Measurements from ENCODE around the gene LINC00237.

The LINC00237 gene

DNA sequence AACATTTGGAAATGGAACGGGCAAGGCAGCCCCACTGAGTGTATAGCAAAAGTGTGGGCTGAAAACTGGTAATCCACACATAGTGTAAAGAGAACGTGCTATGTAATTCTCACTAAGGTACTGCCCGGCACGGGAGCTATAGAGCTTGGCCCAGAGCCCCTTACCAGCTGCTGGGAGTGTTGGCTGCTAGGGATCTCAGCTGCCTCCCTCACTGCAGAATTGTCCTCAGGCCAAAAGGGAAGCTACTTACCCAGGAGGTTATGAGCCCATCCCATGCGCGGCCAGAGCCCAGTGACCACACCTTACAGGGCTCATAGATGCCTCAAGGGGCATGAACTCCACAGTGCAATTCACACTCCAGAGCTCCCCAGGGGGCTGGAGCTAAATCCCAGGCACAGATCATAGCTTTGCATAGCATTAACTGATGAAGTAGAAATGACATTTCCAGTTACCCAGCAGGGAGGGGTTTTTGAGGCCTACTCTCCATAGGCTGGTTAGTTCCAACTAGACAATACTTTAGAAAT lies 56.8 kb downstream of the LINC00237 start:
- no peak for DNase-seq

DNA sequence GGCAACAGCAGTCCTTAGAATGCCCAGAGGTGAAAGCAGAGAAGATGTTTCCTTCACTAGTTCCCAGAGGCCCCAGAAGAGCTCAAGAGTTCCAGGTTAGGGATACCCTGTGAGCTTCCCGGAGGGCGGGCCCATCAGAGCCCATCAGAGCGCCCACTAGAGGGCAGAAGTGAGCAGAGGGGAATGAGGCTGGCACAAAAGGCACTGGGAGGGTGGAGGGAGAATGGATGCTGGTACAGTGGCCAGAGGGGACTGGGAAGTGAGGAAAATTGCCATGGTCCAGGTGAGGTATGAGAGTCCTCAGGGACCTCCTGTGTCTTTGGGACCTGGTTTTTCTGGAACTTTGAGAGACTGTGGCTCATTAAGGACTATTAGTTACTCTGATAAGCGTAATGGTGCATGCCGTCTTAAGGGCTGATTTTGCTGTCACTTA lies 57.3 kb downstream of the LINC00237 start:
- peak in 8 of 58 donors; percentile 2 to 18 (median 5) for DNase-seq

DNA sequence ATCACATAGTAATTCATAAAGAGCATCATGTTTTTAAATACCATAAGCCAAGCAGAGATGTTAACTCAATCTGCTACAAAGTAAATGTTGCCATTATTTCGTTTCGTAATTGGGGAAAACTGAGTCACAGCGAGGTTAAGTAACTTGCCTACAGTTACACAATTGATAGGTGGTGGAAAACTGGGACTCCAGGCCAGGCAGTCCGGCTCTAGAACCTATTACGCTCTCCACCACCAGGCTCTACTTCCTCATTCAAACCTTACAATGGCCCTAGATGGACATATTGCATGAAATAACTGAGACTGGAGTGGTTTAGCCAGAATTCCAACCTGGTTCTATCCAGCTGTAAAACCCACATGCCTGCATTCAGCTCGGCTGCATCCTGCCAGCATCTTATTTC lies 58.2 kb downstream of the LINC00237 start:
- no peak for DNase-seq

DNA sequence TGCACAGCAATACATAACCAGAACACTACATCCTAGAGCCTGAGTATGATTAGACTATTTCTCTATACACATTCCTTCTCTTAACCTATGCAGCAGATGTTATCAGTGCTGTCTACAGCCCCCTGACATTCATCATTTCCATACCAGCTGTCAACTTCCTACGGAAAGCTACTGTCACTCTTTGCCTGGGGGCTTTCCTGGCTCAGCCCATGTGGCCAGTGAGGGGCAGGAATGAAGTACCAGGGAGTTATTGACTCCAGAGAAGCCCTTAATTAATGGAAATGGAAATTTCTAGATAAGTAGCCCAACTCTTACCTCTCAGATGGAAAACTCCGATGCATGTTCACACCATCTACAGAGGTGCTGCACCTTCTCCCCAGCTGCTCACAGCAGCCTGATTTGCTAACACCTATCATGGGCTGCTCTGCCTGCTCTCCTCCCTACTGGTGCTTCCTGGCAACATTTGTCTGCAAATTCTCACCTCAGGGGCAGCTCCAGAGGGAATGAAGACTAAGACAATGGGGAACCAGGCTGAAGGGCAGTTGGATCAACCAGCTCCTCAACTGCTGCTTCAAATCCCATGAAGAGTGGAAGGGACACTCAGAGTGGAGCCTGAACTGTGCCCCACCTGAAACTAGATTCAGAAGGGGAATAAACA lies 59.6 kb downstream of the LINC00237 start:
- DNase-seq = no peak
